ENCODE data around the gene STIM1.
"Not testable (repeated sequence)": the region's sequence is repeated elsewhere in the genome, so short reads cannot be mapped to it uniquely, and the experiment has no call there.

STIM1 gene

DNA sequence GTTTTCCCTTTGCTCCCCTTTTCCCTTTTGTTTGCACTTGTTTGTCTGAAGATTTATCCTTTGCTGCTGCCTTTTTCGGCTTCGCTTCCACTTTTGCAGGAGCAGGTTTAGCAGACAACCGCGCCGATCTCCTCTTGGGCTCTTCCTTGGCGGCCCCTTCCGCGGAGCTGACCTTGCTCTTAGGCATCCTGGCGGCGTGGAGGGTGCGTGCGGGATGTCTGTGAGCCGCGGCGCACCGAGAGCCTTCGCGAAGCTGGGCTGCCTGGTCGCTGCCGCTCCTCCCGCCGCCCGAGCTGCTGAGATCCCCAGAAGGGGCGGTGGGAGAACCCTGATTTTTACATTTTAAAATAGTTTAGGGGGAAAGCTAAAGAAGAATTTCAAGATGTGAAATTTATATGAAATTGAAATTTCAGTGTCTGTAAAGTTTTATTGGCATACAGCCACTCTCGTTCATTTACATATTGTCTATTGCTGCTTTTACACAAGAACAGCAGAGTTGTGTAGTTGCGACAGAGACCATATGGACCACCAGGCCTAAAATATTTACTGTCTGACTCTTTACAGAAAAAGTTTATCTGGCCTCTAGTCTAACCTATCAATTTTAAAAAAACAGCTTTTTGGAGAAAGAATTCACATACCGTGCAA, 133.9 kb downstream of the STIM1 start:
- no peak for DNase-seq

DNA sequence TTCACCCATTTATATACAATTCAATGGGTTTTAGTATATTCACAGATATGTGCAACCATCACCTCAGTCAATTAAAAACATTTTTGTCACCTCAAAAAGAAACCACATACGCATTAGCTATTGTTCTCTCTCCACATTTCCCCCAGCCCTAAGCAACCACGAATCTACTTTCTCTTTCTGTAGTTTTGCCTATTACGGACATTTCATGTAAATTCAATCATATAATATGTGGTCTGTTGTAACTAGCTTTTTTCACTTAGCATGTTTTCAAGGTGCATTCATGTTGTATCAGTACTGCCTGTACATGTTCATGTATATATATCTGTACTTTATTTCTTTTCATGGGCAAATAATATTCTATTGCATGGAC, 134.4 kb downstream of the STIM1 start:
- peak; percentile 10 for DNase-seq

DNA sequence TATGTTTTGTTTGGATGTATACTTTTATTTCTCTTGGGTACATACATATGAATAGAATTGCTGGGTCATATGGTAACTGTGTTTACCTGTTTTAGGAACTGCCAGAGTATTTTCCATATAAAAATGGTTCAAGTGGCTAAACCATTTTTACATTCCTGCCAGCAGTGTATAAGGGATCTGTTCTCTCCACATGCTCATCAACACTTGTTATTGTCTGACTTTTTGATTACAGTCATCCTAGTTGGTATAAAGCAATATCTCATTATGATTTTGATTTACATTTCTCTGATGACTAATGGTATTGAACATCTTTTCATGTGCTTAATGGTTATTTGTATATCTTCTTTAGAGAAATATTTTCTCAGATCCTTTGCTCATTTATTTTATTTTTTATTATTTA, 134.9 kb downstream of the STIM1 start:
- no peak for DNase-seq

DNA sequence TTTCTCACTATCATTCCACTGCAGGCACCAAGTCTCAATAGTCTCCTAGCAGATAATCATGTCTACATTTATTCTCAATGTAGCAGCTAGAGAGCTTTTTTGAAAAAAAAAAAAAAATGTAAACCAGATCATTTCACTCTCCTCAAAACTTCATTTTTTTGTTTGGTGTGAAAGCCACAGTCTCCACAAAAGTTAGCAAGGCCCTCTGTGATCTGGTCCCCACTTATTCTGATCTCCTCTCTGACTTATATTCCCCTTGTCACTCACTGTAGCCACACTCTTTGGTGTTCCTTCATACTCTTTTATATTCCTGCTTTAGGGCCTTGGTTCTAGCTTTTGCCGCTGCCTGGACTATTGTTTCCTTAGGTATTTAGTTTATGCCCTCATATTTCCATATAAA, 137.5 kb downstream of the STIM1 start:
- DNase-seq, result no peak

DNA sequence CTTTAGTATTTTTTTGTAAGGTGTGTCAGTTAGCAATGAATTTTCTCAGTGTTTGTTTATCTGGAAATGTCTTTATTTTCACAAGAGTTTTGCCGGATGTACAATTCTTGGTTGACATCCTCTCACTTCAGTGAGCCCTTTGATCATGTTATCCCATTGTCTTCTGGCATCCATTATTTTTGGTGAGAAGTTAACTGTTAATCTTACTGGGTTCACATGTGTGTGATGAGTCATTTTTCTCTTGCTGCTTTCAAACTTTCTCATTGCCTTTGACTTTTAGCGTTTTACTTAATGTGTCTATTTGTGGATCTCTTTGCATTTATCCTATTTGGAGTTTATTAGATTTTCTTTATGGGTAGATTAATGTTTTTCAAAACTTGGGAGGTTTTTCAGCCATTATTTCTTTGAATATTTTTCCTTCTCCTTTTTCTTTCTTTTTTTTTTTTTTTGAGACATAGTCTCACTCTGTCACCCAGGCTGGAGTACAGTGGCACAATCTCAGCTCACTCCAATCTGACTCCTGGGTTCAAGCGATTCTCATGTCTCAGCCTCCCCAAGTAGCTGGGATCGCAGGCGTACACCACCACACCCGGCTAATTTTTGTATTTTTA, 138.7 kb downstream of the STIM1 start:
- DNase-seq, result no peak

DNA sequence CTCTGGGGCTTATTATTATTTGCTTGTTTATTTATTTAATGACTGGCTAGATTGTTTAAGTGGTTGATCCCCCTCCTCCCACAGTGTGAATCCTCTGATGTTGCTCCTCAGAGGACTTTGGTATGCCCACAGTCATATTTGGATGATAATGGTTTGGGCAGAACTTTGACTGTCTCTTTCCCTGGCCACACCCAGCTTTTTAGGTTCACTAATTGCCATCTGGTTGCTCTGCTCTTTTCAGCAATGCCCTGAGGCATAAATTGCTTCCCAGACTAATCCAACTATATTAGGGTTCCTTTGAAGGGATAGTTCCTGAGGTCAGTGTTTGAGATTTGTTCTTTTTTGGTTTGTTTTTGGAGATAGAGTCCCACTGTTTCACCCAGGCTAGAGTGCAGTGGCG, 139.8 kb downstream of the STIM1 start:
- DNase-seq, result no peak

DNA sequence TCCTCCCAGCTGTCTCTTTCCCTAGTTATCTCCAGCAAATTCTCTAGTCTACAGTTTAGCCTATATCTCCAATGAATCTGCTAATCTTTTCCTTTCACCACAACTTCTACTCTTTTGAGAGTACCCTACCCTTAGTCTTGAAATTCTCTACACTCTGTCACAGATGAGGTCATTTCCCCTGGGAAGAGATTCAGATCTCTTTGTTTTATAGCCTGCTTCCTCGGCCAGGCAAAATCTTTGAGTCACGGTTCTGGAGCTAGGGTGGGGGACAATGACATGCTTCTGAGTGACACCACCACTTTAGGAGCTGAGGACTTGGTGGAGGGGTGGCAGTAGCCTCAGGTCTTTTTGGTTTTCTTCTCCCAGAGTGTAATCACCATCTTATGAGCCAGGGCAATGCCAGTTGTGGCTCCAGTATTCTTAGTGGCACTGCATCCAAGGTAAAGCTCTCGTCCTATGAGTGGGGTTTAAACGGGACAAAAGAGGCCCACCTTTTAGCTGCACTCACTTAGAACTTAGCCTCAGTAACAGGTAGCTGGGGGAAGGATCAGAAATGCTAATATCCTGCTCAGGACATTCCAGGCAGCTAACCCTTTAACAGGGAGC, 140.6 kb downstream of the STIM1 start:
- no peak for DNase-seq

DNA sequence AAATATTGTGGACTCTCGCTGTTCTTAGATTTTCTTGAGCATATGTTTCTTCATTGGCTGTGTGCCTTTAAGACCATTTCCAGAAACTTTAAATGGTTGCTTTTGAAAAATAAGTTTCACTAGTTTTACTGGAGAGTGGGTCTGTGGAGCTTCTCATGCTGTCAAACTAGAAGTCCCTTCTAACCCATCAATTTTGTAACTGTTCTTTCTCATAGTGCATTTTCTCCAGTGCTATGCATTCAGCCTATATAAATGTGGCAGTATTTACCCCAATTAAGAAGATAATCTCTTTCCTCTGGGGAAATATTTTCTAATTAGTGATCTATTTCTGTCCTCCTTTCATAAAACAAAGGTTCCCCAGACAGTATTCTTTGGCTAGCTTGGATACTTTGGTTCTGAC, 141.2 kb downstream of the STIM1 start:
- DNase-seq, result no peak

DNA sequence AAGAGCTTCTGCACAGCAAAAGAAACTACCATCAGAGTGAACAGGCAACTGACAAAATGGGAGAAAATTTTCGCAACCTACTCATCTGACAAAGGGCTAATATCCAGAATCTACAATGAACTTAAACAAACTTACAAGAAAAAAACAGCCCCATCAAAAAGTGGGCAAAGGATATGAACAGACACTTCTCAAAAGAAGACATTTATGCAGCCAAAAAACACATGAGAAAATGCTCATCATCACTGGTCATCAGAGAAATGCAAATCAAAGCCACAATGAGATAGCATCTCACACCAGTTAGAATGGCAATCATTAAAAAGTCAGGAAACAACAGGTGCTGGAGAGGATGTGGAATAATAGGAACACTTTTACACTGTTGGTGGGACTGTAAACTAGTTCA, 149.3 kb downstream of the STIM1 start:
- not testable (repeated sequence) for DNase-seq

DNA sequence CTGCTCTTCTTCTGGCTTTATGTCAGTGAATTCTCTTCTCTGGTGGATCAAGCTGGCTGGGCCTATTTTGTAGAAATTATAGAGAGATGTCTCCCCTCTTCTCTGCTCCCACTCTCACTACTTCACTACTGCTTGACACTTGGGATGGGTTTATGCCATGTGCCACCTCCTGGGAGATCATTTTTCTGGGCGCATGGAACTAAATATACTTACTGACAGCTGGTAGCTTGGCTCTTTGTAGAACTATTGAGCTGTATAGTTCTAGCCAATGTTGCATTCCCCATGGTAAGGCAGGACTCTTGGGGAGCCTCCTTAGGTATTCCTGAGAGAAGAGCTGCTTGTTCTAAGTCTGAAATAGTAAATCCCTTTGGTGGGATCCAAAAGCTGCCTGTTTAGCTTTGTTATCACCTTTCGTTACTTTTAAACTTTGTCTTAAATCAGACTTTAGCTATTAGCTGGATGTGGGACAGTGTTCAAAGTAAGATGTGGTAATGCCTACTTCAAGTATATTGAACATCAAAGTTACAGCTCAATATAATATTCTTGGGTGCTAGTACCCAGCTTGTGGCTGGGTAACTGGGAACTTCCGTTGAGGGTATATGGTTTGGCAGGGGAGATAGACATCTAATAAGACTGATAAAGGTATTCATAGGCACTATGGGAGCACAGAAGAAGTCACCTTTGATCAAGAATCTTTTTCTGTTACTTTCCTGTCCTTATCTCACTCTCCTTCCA, 151.6 kb downstream of the STIM1 start:
- no peak for DNase-seq

DNA sequence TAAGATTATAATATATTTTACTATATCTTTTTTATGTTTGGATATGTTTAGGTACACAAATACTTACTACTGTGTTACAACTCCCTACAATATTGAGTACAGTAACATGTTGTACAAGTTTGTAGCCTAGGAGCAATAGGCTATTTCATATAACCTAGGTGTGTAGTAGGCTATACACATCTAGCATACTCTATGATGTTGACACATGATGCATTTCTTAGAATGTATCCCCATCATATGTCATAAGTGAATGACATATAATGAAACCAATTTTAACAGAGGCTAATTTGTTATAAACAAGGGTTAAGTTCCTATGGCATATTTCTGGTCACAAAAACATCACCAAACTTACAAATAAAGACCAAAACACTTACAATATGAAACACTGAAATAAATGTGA, 152.7 kb downstream of the STIM1 start:
- DNase-seq, result no peak

DNA sequence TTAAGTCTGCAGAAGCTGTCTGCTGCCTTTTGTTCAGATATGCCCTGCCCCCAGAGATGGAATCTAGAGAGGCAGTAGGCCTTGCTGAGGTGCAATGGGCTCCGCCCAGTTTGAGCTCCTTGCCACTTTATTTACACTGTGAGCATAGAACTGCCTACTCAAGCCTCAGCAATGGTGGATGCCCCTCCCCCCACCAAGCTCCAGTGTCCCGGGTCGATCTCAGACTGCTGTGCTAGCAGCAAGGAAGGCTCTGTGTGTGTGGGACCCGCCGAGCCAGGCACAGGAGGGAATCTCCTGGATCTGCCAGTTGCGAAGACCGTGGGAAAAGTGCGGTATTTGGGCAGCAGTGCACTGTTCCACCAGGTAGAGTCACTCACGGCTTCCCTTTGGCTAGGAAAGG, 161.1 kb downstream of the STIM1 start:
- not testable (repeated sequence) for DNase-seq

DNA sequence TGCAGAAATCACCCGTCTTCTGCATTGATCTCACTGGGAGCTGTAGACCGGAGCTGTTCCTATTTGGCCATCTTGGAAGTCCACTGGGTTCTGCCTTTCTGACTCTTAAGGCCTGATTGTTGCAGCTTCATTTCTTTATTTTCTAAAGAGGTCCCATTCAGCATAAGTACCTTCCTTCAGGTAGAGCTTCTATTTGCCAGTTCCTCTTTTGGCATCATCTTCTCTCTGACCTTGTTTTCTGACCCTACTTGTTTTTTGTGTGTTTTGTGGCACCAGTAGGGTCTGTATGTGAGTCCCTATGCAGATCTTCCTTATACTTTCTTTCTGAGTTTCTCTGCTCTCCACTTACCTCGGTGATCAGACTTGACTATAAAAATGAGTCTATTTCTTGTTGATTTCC, 161.7 kb downstream of the STIM1 start:
- no peak for DNase-seq

DNA sequence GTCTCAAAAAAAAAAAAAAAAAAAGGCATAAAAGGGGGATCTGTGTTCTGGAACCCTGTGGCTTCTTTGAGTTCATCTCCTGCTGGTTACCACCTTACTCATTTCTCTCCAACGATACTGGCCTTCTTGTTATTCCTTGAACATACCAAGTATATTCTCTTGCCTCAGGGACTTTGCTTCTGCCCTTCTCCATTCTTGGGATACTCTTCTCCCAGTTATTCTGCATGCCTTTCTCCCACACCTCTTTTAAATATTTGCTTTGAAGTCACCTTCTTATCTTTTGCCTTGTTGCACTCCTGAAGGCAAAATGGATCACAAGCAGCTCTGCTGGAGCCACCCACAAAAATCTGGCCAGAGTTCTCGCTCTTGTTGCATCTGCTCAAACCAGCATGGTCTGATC, 163.2 kb downstream of the STIM1 start:
- DNase-seq, result no peak

DNA sequence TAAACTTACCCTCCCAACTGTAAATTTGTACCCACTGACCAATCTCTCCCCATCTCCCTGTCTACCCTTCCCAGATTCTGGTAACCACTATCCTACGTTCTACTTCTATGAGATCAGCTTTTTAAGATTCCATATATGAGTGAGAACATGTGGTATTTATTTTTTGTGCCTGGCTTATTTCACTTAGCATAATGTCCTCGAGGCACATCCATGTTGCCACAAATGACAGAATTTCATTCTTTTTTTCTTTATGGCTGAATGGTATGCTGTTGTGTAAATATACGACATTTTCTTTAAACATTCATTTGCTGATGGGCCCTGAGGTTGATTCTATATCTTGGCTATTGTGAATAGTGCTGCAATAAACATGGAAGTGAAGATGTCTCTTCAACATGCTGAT, 164.4 kb downstream of the STIM1 start:
- no peak for DNase-seq

DNA sequence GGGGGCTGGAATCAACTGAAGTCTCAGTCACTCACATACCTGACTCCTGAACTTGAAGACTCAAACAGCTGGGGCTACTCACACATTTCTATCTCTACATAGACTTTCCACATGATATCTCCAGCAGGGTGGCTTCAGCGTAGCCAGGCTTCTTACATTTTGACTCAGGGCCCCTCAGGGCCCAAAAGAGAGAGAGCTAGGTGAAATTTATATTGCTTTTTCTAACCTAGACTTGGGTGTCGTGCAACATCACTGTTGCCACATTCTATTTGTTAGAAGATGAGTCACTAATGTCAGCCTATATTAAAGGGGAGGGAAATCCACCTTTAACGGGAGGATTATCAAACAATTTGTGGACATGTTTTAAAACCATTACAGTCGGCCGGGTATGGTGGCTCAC, 167.2 kb downstream of the STIM1 start:
- DNase-seq, result no peak

DNA sequence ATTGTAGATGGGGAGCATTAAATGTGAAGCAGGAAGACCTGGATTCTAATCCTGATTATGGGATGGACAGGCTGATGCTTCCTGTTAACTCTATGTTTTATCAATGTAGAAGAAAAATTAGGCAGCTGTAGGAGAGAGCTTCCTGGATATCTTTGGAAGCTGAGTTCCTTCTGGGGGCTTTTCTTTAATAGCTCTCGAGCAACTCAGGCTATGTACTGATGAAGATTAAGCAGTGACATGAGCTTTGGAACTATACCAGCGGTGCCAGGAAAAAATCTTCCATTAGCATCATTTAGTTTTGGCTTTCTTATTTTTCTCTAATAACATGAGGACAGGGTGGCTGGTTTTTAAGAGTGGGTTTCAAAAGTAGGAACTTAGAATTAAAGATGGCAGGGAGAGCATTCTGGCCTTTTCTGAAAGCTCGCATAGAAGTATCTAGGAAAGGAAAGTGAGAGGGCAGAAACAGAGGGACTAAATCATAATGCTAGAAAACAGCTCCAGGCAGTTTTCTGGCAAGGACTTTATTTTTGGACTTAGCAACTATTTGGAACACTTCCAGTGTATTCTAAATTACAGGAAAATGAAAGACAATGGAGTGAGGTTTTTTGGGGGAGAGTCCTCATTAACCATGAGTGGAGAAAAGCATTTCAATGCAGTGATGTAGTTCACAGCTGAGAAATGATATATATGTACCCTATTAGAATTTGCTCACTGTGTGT, 169.9 kb downstream of the STIM1 start:
- no peak for DNase-seq

DNA sequence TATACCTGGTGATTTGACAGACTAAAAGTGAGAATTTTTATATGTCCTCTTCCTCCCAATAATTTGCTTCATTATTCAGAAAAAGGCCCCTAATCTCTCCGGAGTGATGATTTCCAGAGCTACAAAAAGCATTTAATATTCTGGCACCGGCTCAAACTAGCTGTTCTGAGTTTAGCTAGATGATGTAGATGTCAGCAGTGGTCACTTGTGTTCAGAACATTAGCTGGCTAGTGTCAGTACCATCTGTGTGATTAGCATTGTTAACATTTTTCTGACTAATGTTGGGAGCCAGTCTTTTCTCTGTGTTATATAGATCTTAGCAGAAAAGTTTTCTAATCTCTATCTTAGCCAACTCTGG, 170.5 kb downstream of the STIM1 start:
- DNase-seq, result no peak

DNA sequence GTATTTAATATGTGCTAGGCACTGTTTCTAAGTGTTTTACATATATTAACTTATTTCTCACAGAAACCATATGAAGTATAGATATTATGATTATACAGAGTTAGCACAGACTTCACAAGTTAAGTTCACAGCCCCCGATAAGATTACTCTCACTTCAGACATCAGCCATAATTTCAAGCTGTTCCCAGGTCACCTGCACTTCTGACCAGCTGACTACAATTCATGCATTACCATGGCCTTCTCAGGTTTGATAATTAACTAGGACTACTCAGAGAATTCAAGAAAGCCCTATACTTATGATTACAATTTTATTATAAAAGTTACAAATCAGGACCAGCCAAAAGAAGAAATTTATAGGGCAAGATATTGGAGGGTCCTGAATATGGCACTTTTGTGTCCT, 170.9 kb downstream of the STIM1 start:
- no peak for DNase-seq

DNA sequence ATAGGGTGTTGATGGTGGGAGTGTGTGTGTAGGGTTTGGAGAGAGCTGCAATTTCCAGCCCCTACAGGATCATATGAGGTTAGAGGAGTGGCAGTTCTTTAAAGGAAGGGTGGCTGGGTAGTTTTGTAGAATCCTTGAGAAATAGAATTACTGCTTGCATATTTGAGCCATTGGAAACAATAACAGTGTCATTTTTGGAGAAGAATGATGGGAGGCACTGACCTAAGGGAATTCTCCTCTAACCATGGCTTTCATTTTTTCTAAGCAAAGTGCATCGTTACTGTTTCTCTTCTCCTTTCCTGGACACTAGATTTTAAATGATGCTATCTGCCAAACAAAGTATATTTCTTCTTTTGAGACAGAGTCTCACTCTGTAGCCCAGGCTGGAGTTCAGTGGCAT, 172.3 kb downstream of the STIM1 start:
- no peak for DNase-seq

DNA sequence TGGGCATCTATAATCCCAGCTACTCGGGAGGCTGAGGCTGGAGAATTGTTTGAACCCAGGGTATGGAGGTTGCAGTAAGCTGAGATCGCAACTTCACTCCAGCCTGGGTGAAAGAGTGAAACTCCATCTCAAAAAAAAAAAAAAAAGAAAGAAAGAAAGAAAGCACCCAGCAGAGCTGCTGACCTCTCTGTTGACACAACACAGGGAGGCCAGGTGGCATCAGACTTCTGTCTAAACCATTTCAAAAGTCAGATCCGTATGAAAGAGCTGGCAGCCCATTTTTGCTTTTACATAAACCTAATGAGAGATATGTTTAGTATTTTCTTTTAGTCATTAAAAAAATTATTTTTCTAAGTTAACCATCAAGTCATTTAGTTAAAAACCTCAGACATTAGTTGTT, 174.7 kb downstream of the STIM1 start:
- no peak for DNase-seq

DNA sequence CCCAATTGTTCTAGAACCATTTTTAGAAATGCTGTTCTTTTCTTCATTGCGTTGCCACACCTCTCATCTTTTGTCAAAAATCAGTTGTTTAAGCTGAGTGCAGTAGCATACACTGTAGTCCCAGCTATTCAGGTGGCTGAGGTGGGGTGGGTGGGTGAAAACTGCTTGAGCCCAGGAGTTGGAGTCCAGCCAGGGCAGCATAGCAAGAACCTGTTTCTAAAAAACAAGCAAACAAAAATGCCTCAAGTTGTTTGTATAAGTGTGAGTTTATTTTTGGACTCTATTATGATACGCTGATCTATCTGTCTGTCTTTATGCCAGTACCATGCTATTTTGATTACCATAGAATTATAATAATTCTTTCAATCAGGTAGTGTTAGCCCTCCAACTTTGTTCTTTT, 176.6 kb downstream of the STIM1 start:
- no peak for DNase-seq

DNA sequence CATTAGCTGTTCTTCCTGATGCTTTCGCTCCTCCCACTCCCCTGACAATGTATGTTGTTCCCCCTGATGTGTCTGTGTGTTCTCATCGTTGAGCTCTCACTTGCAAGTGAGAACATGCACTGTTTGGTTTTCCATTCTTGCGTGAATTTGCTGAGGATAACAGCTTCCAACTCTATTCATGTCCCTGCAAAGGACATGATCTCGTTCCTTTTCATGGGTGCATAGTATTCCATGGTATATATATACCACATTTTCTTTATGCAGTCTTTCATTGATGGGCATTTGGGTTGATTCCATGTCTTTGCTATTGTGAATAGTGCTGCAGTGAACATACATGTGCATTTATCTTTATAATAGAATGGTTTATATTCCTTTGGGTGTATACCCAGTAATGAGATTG, 180.5 kb downstream of the STIM1 start:
- no peak for DNase-seq

DNA sequence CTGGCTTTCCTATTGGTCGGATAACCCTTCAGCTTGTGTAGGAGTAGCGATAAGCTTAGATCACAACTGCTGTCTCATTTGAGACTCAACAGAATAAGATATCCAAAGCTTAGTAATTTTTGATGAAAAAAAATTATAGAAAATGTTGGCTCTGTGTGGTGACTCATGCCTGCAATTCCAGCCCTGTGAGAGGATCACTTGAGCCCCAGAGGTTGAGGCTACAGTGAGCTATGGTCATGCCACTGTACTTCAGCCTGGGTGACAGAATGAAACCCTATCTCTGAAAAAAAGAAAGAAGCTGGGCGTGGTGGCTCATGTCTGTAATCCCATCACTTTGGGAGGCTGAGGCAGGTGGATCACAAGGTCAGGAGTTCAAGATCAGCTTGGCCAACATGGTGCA, 183.5 kb downstream of the STIM1 start:
- DNase-seq, result no peak

All from inflammatory macrophage treated with lipopolysaccharide for 4 hours (primary cell).